ENCODE results near the gene TREH.

DNA sequence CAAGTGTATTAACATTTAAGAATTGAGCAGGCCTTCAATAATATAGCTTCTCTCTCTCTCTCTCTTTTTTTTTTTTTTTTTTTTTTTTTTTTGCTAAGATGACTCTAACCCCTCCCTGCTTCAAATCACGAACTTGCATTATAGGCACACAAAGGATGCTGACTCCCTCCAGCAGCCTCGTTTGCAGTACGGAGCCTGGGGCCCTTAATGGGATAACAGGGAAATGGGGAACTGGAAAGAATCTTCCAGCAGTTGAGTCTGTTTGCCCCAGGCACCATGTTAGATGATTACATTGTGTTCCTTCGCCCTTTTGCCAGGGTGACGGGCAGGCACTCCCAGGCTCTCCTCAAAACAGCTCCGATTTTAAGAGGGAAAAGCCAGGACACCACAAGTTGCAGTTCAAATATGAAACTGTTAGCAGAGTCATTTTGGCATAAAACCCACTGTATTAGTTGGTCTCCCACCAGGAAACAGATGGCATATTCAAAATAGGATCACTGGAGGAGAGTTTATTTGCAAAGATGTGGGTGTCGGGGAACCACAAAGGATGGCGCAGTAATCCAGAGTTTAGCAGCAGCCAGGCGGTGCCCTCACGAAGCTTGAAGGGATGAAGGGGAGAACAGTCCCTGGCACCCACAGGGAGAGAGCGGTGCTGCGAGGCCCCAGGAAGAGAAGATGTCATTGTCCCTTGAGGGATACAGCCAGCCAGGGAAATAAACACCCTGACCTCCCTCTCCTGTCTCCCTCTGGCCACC lies 26.5 kb upstream of the TREH start:
- TF ChIP-seq EZH2 (IDR thresholded peaks at IDR 0.05): no peak
- TF ChIP-seq FOXP2 (optimal IDR thresholded peaks at IDR 0.05; ENCODE audit: control extremely low read depth, extremely low read length, insufficient read depth): no peak

Measured in SK-N-MC (cell line).